ENCODE measurements around the gene POU6F2. TPM values are rescaled to one million over a fixed set of nuclear protein-coding genes. Genes with fewer than 3 reads are reported as not detected.

The POU6F2 gene
- total and polyA plus RNA-seq, 2 experiments from 2014 or later = 7.2 to 7.3 TPM

- ATAC-seq (no peak), DNase-seq (ENCODE audit: low spot score) (no peak)
- TF ChIP-seq REST (IDR thresholded peaks at IDR 0.05; ENCODE audit: unreplicated experiment) = no peak
- TF ChIP-seq NANOG (IDR thresholded peaks at IDR 0.05; ENCODE audit: borderline replicate concordance) = no peak
- no peak for TF ChIP-seq STAT1 (IDR thresholded peaks at IDR 0.05; ENCODE audit: unreplicated experiment)
- TF ChIP-seq ZNF462 (CRISPR knock-in tag; IDR thresholded peaks at IDR 0.05) = no peak
- no peak for TF ChIP-seq JUNB (IDR thresholded peaks at IDR 0.05; ENCODE audit: unreplicated experiment)
- TF ChIP-seq POLR2AphosphoS5 (IDR thresholded peaks at IDR 0.05; ENCODE audit: low read depth) = no peak
- no peak for TF ChIP-seq ZNF331 (CRISPR knock-in tag; IDR thresholded peaks at IDR 0.05; ENCODE audit: low read depth)
- no peak for TF ChIP-seq CTCF (conservative IDR thresholded peaks at IDR 0.05; ENCODE audit: low read depth in 2 of 2)
- no peak for TF ChIP-seq CREB1 (CRISPR knock-in tag; IDR thresholded peaks at IDR 0.05; ENCODE audit: low read depth)
- no peak for TF ChIP-seq EZH2phosphoT487 (IDR thresholded peaks at IDR 0.05; ENCODE audit: unreplicated experiment)
- no peak for TF ChIP-seq EZH2 (IDR thresholded peaks at IDR 0.05; ENCODE audit: low read depth, unreplicated experiment)
- TF ChIP-seq ZNF114 (CRISPR knock-in tag; IDR thresholded peaks at IDR 0.05) = no peak
- Histone ChIP-seq H3K4me1 (ENCODE audit: insufficient read depth) (no peaks in the 10 kb centered on the region), H3K4me3 (no peak overlapping the region), H3K27ac (ENCODE audit: low read depth) (no peak overlapping the region), H4K20me1 (replicated peaks; ENCODE audit: insufficient read depth) (no peaks in the 10 kb centered on the region), H3K79me2 (replicated peaks; ENCODE audit: insufficient read depth) (no peaks in the 10 kb centered on the region), H3F3A (replicated peaks; ENCODE audit: low read depth) (no peaks in the 10 kb centered on the region), H3K27me3 (ENCODE audit: insufficient read depth) (no peaks in the 10 kb centered on the region), H3K9me2 (ENCODE audit: insufficient read depth) (no peaks in the 10 kb centered on the region), H2AFZ (no peak overlapping the region), H3K36me3 (ENCODE audit: insufficient read depth) (no peaks in the 10 kb centered on the region), H3K4me2 (no peak overlapping the region)
- Mint-ChIP-seq H3K4me1 (peaks cover 10% of the 10 kb centered on the region; the same call in 2 of the 3 replicates), H3K27ac (no peak overlapping the region), H3K4me3 (no peak overlapping the region), H3K9me3 (no peaks in the 10 kb centered on the region), H3K27me3 (ENCODE audit: insufficient read depth, low read depth, poor library complexity) (no peaks in the 10 kb centered on the region), H3K36me3 (ENCODE audit: low read depth) (no peaks in the 10 kb centered on the region)
Observed at GRCh38 chr7:39043531-39043930, 65.8 kb downstream of the POU6F2 start.

Data from GM23338 (cell line).